IMR-90 (cell line): ENCODE measurements around the gene CHMP5. TPM values are rescaled to one million over a fixed set of nuclear protein-coding genes. Genes with fewer than 3 reads are reported as not detected.

Experiments
- ATAC-seq: fragments of 200-7000 bp; cut with Tn5 transposase; 2 replicates; pipeline ENCODE4 v1.9.1; 2020; ENCODE audit warnings: low read depth, mild to moderate bottlenecking, moderate library complexity
- BruUV-seq: library from RNA; stranded (reverse); fragments of 400-500 nt; replicated peaks from 2 replicates; lab custom pipeline; 2021; lab: Mats Ljungman, UMichigan
- CTCF ChIA-PET: fragments of 300-600 bp; formaldehyde crosslinking; extraction: SDS; loops from one replicate; lab custom pipeline; 2021; ENCODE audit warnings: antibody characterized with exemption; lab: Yijun Ruan, JAX
- POLR2A ChIA-PET: fragments of 300-600 bp; sonication (Branson Sonifier 250); formaldehyde crosslinking; loops from one replicate; lab custom pipeline; 2022; ENCODE audit warnings: antibody characterized with exemption; ENCODE audit not compliant: unreplicated experiment; lab: Charles Lee
- DNase-seq: peaks from one replicate; pipeline ENCODE4 v3.0.0; 2013
- H2AFZ ChIP-seq: replicated peaks from 2 replicates; pipeline ENCODE3; 2013; ENCODE audit warnings: low read length, mild to moderate bottlenecking; ENCODE audit not compliant: poor library complexity
- H2AK5ac ChIP-seq: 2 replicates; pipeline ENCODE4 v1.6.1; 2013; ENCODE audit warnings: low read depth, low read length, inconsistent platforms
- H2AK9ac ChIP-seq: replicated peaks from 2 replicates; pipeline ENCODE3; 2013; ENCODE audit warnings: mild to moderate bottlenecking, low read depth, low read length, moderate library complexity; ENCODE audit not compliant: poor library complexity
- H2BK120ac ChIP-seq: 2 replicates; pipeline ENCODE4 v1.6.1; 2013; ENCODE audit warnings: low read depth, low read length, inconsistent platforms
- H2BK15ac ChIP-seq: 3 replicates; pipeline ENCODE4 v1.6.1; 2013; ENCODE audit warnings: low read depth, low read length, inconsistent platforms
- H2BK20ac ChIP-seq: 2 replicates; pipeline ENCODE4 v1.6.1; 2013; ENCODE audit warnings: low read depth, mild to moderate bottlenecking, inconsistent platforms, low read length, moderate library complexity
- H2BK5ac ChIP-seq: 2 replicates; pipeline ENCODE4 v1.6.1; 2013; ENCODE audit warnings: mild to moderate bottlenecking, low read depth, low read length, inconsistent platforms; ENCODE audit not compliant: poor library complexity, severe bottlenecking
- H3K14ac ChIP-seq: replicated peaks from 2 replicates; pipeline ENCODE4 v1.6.1; 2013; ENCODE audit warnings: low read depth, low read length, inconsistent platforms
- H3K18ac ChIP-seq: 2 replicates; pipeline ENCODE4 v1.6.1; 2013; ENCODE audit warnings: low read depth, low read length, control low read depth
- H3K23ac ChIP-seq: 2 replicates; pipeline ENCODE4 v1.6.1; 2013; ENCODE audit warnings: low read depth, low read length, inconsistent platforms
- H3K27ac ChIP-seq: 2 replicates; pipeline ENCODE4 v1.5.1; 2013; ENCODE audit warnings: mild to moderate bottlenecking, control low read depth, low read length; ENCODE audit not compliant: insufficient read depth
- H3K27me3 ChIP-seq: 2 replicates; pipeline ENCODE4 v1.6.1; 2013; ENCODE audit warnings: low read length; ENCODE audit not compliant: control insufficient read depth, insufficient read depth
- H3K36me3 ChIP-seq: 2 replicates; pipeline ENCODE4 v1.6.1; 2013; ENCODE audit warnings: low read length, mixed read lengths; ENCODE audit not compliant: control insufficient read depth, insufficient read depth
- H3K4ac ChIP-seq: 2 replicates; pipeline ENCODE4 v1.6.1; 2013; ENCODE audit warnings: low read depth, low read length, inconsistent platforms
- H3K4me1 ChIP-seq: 2 replicates; pipeline ENCODE4 v1.6.1; 2013; ENCODE audit warnings: low read length, mixed read lengths; ENCODE audit not compliant: control insufficient read depth, insufficient read depth
- H3K4me2 ChIP-seq: 2 replicates; pipeline ENCODE4 v1.6.1; 2013; ENCODE audit warnings: low read depth, mild to moderate bottlenecking, control low read depth, low read length, moderate library complexity
- H3K4me3 ChIP-seq: 2 replicates; pipeline ENCODE4 v1.5.1; 2013; ENCODE audit warnings: low read depth, mild to moderate bottlenecking, control low read depth, low read length, moderate library complexity; ENCODE audit not compliant: insufficient read depth
- H3K56ac ChIP-seq: 2 replicates; pipeline ENCODE4 v1.6.1; 2013; ENCODE audit warnings: low read length, inconsistent platforms; ENCODE audit not compliant: insufficient read depth; ENCODE audit errors: extremely low read depth
- H3K79me1 ChIP-seq, 2 experiments: 2 replicates each; pipeline ENCODE4 v1.6.1; 2013; ENCODE audit warnings: low read length in 2 of 2, inconsistent platforms in 1 of 2, low read depth in 1 of 2
- H3K9ac ChIP-seq: 2 replicates; pipeline ENCODE4 v1.6.1; 2013; ENCODE audit warnings: low read depth, low read length, control low read depth
- H3K9me1 ChIP-seq: 2 replicates; pipeline ENCODE4 v1.6.1; 2013; ENCODE audit warnings: low read length, inconsistent platforms; ENCODE audit not compliant: insufficient read depth
- H3K9me3 ChIP-seq: 2 replicates; pipeline ENCODE4 v1.6.1; 2013; ENCODE audit warnings: low read length; ENCODE audit not compliant: control insufficient read depth, insufficient read depth
- H4K20me1 ChIP-seq: 2 replicates; pipeline ENCODE4 v1.6.1; 2013; ENCODE audit warnings: low read length, inconsistent platforms; ENCODE audit not compliant: insufficient read depth
- H4K5ac ChIP-seq: 2 replicates; pipeline ENCODE4 v1.6.1; 2013; ENCODE audit warnings: mild to moderate bottlenecking, low read depth, low read length, control low read depth
- H4K8ac ChIP-seq, 2 experiments: 2 replicates each; pipeline ENCODE4 v1.6.1; 2013; ENCODE audit warnings: low read depth in 2 of 2, low read length in 2 of 2, control low read depth in 1 of 2, inconsistent platforms in 1 of 2
- H4K91ac ChIP-seq: 2 replicates; pipeline ENCODE4 v1.6.1; 2013; ENCODE audit warnings: low read depth, low read length, inconsistent platforms; ENCODE audit not compliant: insufficient read depth
- BHLHE40 ChIP-seq: fragments of 150-350 bp; IDR thresholded peaks from 2 replicates; pipeline ENCODE4 v1.6.1; 2016; ENCODE audit warnings: mild to moderate bottlenecking, low read depth, low read length
- CEBPB ChIP-seq: IDR thresholded peaks from 2 replicates; pipeline ENCODE4 v1.6.1; 2012; ENCODE audit warnings: low read depth, low read length, improper control_type of control experiment
- CHD1 ChIP-seq: IDR thresholded peaks from 2 replicates; pipeline ENCODE4 v1.6.1; 2012; ENCODE audit warnings: low read depth, low read length, improper control_type of control experiment
- CTCF ChIP-seq: conservative IDR thresholded peaks from 2 replicates; pipeline ENCODE4 v1.5.1; 2012; ENCODE audit warnings: mild to moderate bottlenecking, low read depth, low read length, improper control_type of control experiment
- ELK1 ChIP-seq: fragments of 150-350 bp; IDR thresholded peaks from 2 replicates; pipeline ENCODE4 v1.6.1; 2016; ENCODE audit warnings: low read depth, mild to moderate bottlenecking, low read length, moderate library complexity, borderline replicate concordance
- FOS ChIP-seq: fragments of 150-350 bp; IDR thresholded peaks from 2 replicates; pipeline ENCODE4 v1.6.1; 2016; ENCODE audit warnings: low read depth, low read length
- MAFK ChIP-seq: IDR thresholded peaks from 2 replicates; pipeline ENCODE4 v1.6.1; 2012; ENCODE audit warnings: low read depth, low read length, improper control_type of control experiment
- MAZ ChIP-seq: IDR thresholded peaks from 2 replicates; pipeline ENCODE4 v1.6.1; 2012; ENCODE audit warnings: low read depth, mild to moderate bottlenecking, low read length, improper control_type of control experiment, moderate library complexity, borderline replicate concordance
- MXI1 ChIP-seq: IDR thresholded peaks from 2 replicates; pipeline ENCODE4 v1.6.1; 2012; ENCODE audit warnings: low read depth, mild to moderate bottlenecking, low read length, moderate library complexity, borderline replicate concordance
- NFE2L2 ChIP-seq: fragments of 150-350 bp; IDR thresholded peaks from 2 replicates; pipeline ENCODE4 v1.6.1; 2016; ENCODE audit warnings: low read depth, mild to moderate bottlenecking, low read length
- POLR2A ChIP-seq: IDR thresholded peaks from 2 replicates; pipeline ENCODE4 v1.6.1; 2012; ENCODE audit warnings: mild to moderate bottlenecking, low read depth, low read length
- RAD21 ChIP-seq: IDR thresholded peaks from 2 replicates; pipeline ENCODE4 v1.6.1; 2012; ENCODE audit warnings: low read length, improper control_type of control experiment
- RCOR1 ChIP-seq: IDR thresholded peaks from 2 replicates; pipeline ENCODE4 v1.6.1; 2012; ENCODE audit warnings: mild to moderate bottlenecking, low read length, improper control_type of control experiment; ENCODE audit not compliant: insufficient replicate concordance
- RFX5 ChIP-seq: IDR thresholded peaks from 2 replicates; pipeline ENCODE4 v1.8.0; 2012; ENCODE audit warnings: low read depth, mild to moderate bottlenecking, low read length, moderate library complexity
- SMC3 ChIP-seq: fragments of 150-350 bp; IDR thresholded peaks from 2 replicates; pipeline ENCODE4 v1.6.1; 2016; ENCODE audit warnings: low read depth, mild to moderate bottlenecking, antibody characterized with exemption, low read length, moderate library complexity
- USF2 ChIP-seq: fragments of 150-350 bp; IDR thresholded peaks from 2 replicates; pipeline ENCODE4 v1.6.1; 2017; ENCODE audit warnings: mild to moderate bottlenecking, antibody characterized with exemption, low read length, low read depth
- WGBS, 2 experiments: methylation state at CpG; one replicate each; pipeline versions ENCODE4 v1.1.5 to v1.1.7; 2013; ENCODE audit warnings: missing lambda C conversion rate in 2 of 2; ENCODE audit not compliant: insufficient read length in 1 of 2; ENCODE audit errors: extremely low coverage in 2 of 2; 5-methylcytosine and 5-hydroxymethylcytosine counted together
- dilution Hi-C: fragments of 300-500 bp; cut with HindIII; formaldehyde crosslinking; loops from one replicate; pipeline ENCODE4 v1.14.3; 2018; ENCODE audit warnings: low sequenced_read_pairs; ENCODE audit not compliant: unreplicated experiment
- in situ Hi-C: fragments of 300-500 bp; cut with MboI; formaldehyde crosslinking; loops from 3 replicates; pipeline ENCODE4 v1.14.3; 2019; ENCODE audit warnings: low sequenced_read_pairs, inconsistent platforms, mixed read lengths
- intact Hi-C: fragments of 100-400 bp; cut with micrococcal nuclease; formaldehyde crosslinking; loops from 2 replicates; pipeline ENCODE4 v1.10.0; 2022
- polyA plus RNA-seq, 3 experiments: library from polyadenylated mRNA; depleted of rRNA; stranded (reverse); fragments of >200 nt; gene quantifications; 2 replicates each; pipeline ENCODE4 v1.2.3, GENCODE V29; 2012; ENCODE audit warnings: low replicate concordance in 1 of 3
- total RNA-seq: library from RNA; depleted of rRNA; stranded (reverse); fragments of >200 nt; gene quantifications from 2 replicates; pipeline ENCODE4 v1.2.3, GENCODE V29; 2012

CHMP5 gene
- total and polyA plus RNA-seq, 2 of the 4 experiments (the other 2 are of a cell fraction) = 70.6 to 80.8 TPM

- ATAC-seq (no peak), DNase-seq (no peak)
- Histone ChIP-seq H3K9me1 (peaks cover 8% of the 10 kb centered on the region), H3K56ac (no peak overlapping the region), H4K20me1 (no peaks in the 10 kb centered on the region; the same call in 1 of the 2 replicates), H3K36me3 (peaks cover 47% of the 10 kb centered on the region), H3K4ac (peak overlapping the region; percentile 78; the same call in 1 of the 2 replicates), H2BK20ac (peak overlapping the region; percentile 60; the same call in 1 of the 2 replicates), H3K4me2 (no peak overlapping the region), H4K8ac (peak overlapping the region in 1 of 2 experiments; percentile 45; a peak in 2 of 4 replicates), H2BK120ac (no peak overlapping the region), H4K5ac (peak overlapping the region; percentile 81), H3K14ac (0 out of 2 replicates have a peak overlapping the region, but pooled peaks have one; percentile 8), H3K27me3 (no peaks in the 10 kb centered on the region), H2AK5ac (peak overlapping the region; percentile 50; the same call in 1 of the 2 replicates), H3K9ac (no peak overlapping the region), H4K91ac (peak overlapping the region; percentile 51; the same call in 1 of the 2 replicates), H3K23ac (no peak overlapping the region), H2BK15ac (peak overlapping the region; percentile 91; the same call in 2 of the 3 replicates), H3K27ac (peak overlapping the region; percentile 54; the same call in 1 of the 2 replicates), H3K18ac (peak overlapping the region; percentile 87), H2AFZ (no peak overlapping the region), H3K4me1 (peaks cover 24% of the 10 kb centered on the region), H3K4me3 (no peak overlapping the region), H3K79me1 (peaks cover 31 to 32% of the 10 kb centered on the region in 2 experiments), H2BK5ac (peak overlapping the region; percentile 100), H3K9me3 (no peaks in the 10 kb centered on the region), H2AK9ac (no peak overlapping the region)
- no CpG with 5 or more reads among the region's 3 CpGs for WGBS, 2 experiments
- intact Hi-C loops = no loop called here
- dilution Hi-C loops = no loop called here
- CTCF ChIA-PET = no interaction called here
- no peak for TF ChIP-seq MXI1
- no peak for TF ChIP-seq RFX5
- TF ChIP-seq RCOR1 = no peak
- TF ChIP-seq MAZ = no peak
- TF ChIP-seq CTCF = no peak
- no peak for TF ChIP-seq NFE2L2
- no peak for TF ChIP-seq BHLHE40
- no peak for TF ChIP-seq FOS
- TF ChIP-seq CEBPB = no peak
- TF ChIP-seq SMC3 = no peak
- TF ChIP-seq MAFK = no peak
- no peak for TF ChIP-seq RAD21
- TF ChIP-seq USF2 = no peak
- TF ChIP-seq CHD1 = no peak
- TF ChIP-seq ELK1 = no peak
- no peak for TF ChIP-seq POLR2A
- in situ Hi-C loops = no loop called here
- BruUV-seq = no TSS peak
- POLR2A ChIA-PET = no interaction called here
These were observed 53.4 kb downstream of the CHMP5 start for GRCh38 chr9:33318225-33318624.
